Body of pancreas (tissue), 4 donors: ENCODE measurements around the gene SLC9A3. TPM values are rescaled to one million over a fixed set of nuclear protein-coding genes. Genes with fewer than 3 reads are reported as not detected.

ENCODE experiments used
- ATAC-seq: fragments of 150-250 bp; one replicate; pipeline ENCODE4 v1.9.1; 2016
- DNase-seq, 4 donors: peaks; one replicate each; pipeline ENCODE4 v3.0.0-alpha.2; 2019
- H3K27ac ChIP-seq, 4 donors: fragments of 200-600 bp; sonication (generic); 1 replicate in 3 of 4; 2 replicates in 1 of 4; pipeline versions ENCODE4 v1.5.1 to v1.6.1; 2016 to 2019; ENCODE audit warnings: mild to moderate bottlenecking in 1 of 4, mixed read lengths in 1 of 4, moderate library complexity in 1 of 4
- H3K27me3 ChIP-seq, 2 donors: fragments of 200-600 bp; sonication (generic); one replicate each; pipeline ENCODE4 v1.6.0; 2016; ENCODE audit warnings: mild to moderate bottlenecking in 1 of 2
- H3K36me3 ChIP-seq, 2 donors: fragments of 200-600 bp; sonication (generic); replicated peaks in 1 of 2; 2 replicates each; pipeline ENCODE4 v1.5.1; 2016; ENCODE audit warnings: low read depth in 2 of 2; ENCODE audit not compliant: insufficient read depth in 1 of 2
- H3K4me1 ChIP-seq: fragments of 200-600 bp; sonication (generic); one replicate; pipeline ENCODE4 v1.6.0; 2016
- H3K4me3 ChIP-seq, 2 donors: fragments of 200-600 bp; sonication (generic); 1 replicate in 1 of 2; 2 replicates in 1 of 2; pipeline ENCODE4 v1.5.1; 2016 to 2019
- H3K9me3 ChIP-seq, 3 donors: fragments of 200-600 bp; sonication (generic); 1 replicate in 2 of 3; 2 replicates in 1 of 3; pipeline ENCODE4 v1.5.1; 2016
- POLR2A ChIP-seq, 3 donors: fragments of 450-650 bp; IDR thresholded peaks; one replicate each; pipeline ENCODE4 v1.6.1; 2016; ENCODE audit warnings: antibody characterized with exemption in 3 of 3, mild to moderate bottlenecking in 2 of 3
- WGBS, 2 donors: methylation state at CpG; one replicate each; pipeline ENCODE4 v1.1.5; 2017; 5-methylcytosine and 5-hydroxymethylcytosine counted together
- intact Hi-C: fragments of 100-400 bp; cut with DNase I; formaldehyde crosslinking; loops from one replicate; pipeline ENCODE4 v1.15.1; 2023
- total RNA-seq, 2 donors: library from RNA; depleted of rRNA; stranded (reverse); fragments of >200 nt; gene quantifications; one replicate each; pipeline ENCODE4 v1.1.0, GENCODE V29; 2016
- TF ChIP-seq, protein P1 (sequence below), 7 experiments: fragments of 450-650 bp in 4 of 7; fragments of 200-600 bp in 3 of 7; sonication (generic) in 3 of 7; IDR thresholded peaks; one replicate each; pipeline ENCODE4 v1.5.1; 2016 to 2019; ENCODE audit warnings: antibody characterized with exemption in 7 of 7

SLC9A3 gene
- total RNA-seq, 2 donors from 2014 or later: 2.0 to 4.7 TPM

GRCh38 chr5:446066-446882 is 78.0 kb downstream of the SLC9A3 start:
- no peak overlapping the region for H3K4me3 ChIP-seq
- no peak for ATAC-seq
- peaks cover 0 to under 1% (median 0%) of the 10 kb centered on the region in 3 donors for H3K9me3 ChIP-seq
- H3K4me1 ChIP-seq: peaks cover 18% of the 10 kb centered on the region
- TF ChIP-seq, protein P1, sequence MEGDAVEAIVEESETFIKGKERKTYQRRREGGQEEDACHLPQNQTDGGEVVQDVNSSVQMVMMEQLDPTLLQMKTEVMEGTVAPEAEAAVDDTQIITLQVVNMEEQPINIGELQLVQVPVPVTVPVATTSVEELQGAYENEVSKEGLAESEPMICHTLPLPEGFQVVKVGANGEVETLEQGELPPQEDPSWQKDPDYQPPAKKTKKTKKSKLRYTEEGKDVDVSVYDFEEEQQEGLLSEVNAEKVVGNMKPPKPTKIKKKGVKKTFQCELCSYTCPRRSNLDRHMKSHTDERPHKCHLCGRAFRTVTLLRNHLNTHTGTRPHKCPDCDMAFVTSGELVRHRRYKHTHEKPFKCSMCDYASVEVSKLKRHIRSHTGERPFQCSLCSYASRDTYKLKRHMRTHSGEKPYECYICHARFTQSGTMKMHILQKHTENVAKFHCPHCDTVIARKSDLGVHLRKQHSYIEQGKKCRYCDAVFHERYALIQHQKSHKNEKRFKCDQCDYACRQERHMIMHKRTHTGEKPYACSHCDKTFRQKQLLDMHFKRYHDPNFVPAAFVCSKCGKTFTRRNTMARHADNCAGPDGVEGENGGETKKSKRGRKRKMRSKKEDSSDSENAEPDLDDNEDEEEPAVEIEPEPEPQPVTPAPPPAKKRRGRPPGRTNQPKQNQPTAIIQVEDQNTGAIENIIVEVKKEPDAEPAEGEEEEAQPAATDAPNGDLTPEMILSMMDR (IDR thresholded peaks at IDR 0.05): no peak
- no peak for TF ChIP-seq POLR2A (IDR thresholded peaks at IDR 0.05)
- intact Hi-C loops: no loop called here
- no peaks in the 10 kb centered on the region for H3K27me3 ChIP-seq
- H3K27ac ChIP-seq: no peak overlapping the region
- H3K36me3 ChIP-seq: peaks cover 0 to 16% of the 10 kb centered on the region in 2 donors
- DNase-seq: peak in 1 of 4 donors; percentile 5
- WGBS, 2 donors: 77 to 80% methylated on average over 19 of the region's 19 CpGs

DNA sequence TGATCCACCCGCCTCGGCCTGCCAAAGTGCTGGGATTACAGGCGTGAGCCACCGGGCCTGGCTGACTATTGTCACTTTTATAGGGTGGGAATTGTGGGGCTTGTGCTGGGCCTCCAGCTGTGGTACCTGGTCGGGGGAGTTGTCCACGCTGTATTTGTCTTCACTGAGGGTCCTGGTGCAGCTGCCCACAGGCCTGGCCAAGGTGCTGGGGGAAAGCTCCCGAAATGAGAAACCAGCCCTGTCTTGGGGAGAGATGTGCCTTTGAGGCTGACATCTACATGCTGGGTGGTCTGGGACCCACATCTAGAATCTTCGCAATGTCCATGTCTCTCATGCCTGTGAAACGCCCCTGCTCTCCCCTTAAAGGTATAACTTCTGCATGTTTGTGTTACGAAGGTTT is 78.7 kb downstream of the SLC9A3 start:
- Histone ChIP-seq H3K27me3 (no peaks in the 10 kb centered on the region), H3K36me3 (peaks cover 0 to 16% of the 10 kb centered on the region in 2 donors), H3K27ac (no peak overlapping the region), H3K4me3 (no peak overlapping the region), H3K9me3 (no peaks in the 10 kb centered on the region), H3K4me1 (peaks cover 18% of the 10 kb centered on the region)
- WGBS, 2 donors: 89 to 90% methylated on average over 8 to 10 of the region's 10 CpGs
- TF ChIP-seq, protein P1 (IDR thresholded peaks at IDR 0.05): no peak
- TF ChIP-seq POLR2A (IDR thresholded peaks at IDR 0.05): no peak
- ATAC-seq (no peak), DNase-seq (peak in 1 of 4 donors; percentile 5)
- intact Hi-C loops: no loop called here

DNA sequence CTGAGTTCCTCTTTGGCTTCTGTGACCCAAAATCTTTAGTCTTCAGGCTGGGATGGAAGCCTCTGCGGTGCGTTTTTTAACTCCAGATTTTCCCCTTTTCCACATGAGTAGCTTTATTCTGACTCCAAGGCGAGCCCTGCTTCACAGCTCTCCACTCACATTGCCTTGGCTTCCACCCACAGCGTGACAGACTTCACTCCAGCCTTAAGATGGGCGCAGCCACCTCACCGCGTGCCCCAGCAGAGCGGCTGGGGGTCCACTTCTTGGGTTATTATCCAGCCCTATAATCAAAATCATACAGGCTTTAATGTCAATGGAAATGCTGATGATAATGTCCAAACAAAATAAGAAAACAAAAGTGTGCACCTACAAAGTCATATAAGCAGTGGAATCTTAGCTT is 80.0 kb downstream of the SLC9A3 start:
- H3K27ac ChIP-seq: no peak overlapping the region
- no peaks in the 10 kb centered on the region for H3K9me3 ChIP-seq
- 81 to 83% methylated on average over 8 of the region's 8 CpGs for WGBS, 2 donors
- peaks cover 0 to 13% of the 10 kb centered on the region in 2 donors for H3K36me3 ChIP-seq
- H3K4me3 ChIP-seq: no peak overlapping the region
- peaks cover 18% of the 10 kb centered on the region for H3K4me1 ChIP-seq
- no peak for TF ChIP-seq POLR2A (IDR thresholded peaks at IDR 0.05)
- TF ChIP-seq, protein P1 (IDR thresholded peaks at IDR 0.05): no peak
- intact Hi-C loops: no loop called here
- ATAC-seq (no peak), DNase-seq (peak in 1 of 4 donors; percentile 2)
- no peaks in the 10 kb centered on the region for H3K27me3 ChIP-seq

DNA sequence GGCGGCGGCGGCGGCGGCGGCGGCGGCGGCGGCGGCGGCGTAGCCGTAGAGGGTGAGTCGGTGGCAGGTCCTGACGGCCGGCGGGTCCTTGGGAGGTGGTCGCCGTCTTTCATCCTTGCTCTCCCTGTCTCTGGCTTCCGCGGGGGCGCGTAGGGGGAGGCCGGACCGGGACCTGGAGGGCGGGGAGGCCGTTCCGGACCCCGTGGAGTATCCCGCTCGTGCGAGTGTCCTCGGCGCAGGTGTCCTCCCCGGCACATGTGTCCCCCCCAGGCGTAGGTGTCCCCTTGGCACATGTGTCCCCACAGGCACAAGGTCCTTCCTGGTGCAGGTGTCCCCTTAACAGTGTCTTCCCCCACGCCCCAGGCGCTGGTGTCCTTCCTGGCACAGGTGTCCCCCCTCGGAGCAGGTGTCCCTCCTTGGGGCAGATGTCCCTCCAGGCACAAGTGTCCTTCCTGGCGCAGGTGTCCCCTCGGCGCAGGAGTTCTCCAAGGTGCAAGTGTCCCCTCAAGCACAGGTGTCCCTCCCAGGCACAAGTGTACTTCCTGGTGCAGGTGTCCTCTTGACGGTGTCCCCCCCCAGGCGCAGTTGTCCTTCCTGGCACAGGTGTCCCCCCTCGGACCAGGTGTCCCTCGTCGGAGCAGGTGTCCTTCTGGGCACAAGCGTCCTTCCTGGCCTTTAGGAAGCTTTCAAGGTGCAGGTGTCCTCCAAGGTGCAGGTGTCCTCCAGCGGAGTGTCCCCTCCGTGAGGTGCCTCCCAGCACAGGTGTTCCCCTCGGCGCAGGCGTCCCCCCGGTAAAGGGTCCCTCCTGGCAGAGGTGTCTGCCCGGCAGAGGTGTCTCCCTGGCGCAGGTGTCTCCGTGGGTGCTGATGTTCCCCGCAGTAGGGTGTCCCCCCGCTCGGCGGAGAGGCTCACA is 80.8 kb downstream of the SLC9A3 start:
- TF ChIP-seq, protein P1 (IDR thresholded peaks at IDR 0.05): no peak
- TF ChIP-seq POLR2A (IDR thresholded peaks at IDR 0.05): no peak
- Histone ChIP-seq H3K36me3 (peaks cover 0 to 11% of the 10 kb centered on the region in 2 donors), H3K27ac (peak overlapping the region in 3 of 4 donors; percentile 60 to 78 (median 68)), H3K27me3 (no peaks in the 10 kb centered on the region), H3K4me3 (peak overlapping the region; percentile 88 to 90), H3K9me3 (no peaks in the 10 kb centered on the region), H3K4me1 (peaks cover 18% of the 10 kb centered on the region)
- ATAC-seq: peak; percentile 25
- WGBS, 2 donors: 0 to 10% methylated on average over 6 to 54 of the region's 62 CpGs
- intact Hi-C loops: no loop called here
- DNase-seq: peak in 1 of 4 donors; percentile 30
